HepG2 (cell line): ENCODE measurements around the gene SYVN1. TPM values are rescaled to one million over a fixed set of nuclear protein-coding genes. Genes with fewer than 3 reads are reported as not detected.

ENCODE experiments used
- ARNT ChIP-seq: fragments of 450-650 bp; IDR thresholded peaks from 2 replicates; pipeline ENCODE4 v1.6.1; 2017
- CCDC6 ChIP-seq: sonication (generic); formaldehyde crosslinking; IDR thresholded peaks from 2 replicates; pipeline ENCODE4 v1.8.1; 2022; ENCODE audit warnings: mild to moderate bottlenecking, missing genetic modification reagents, moderate library complexity
- GATAD1 ChIP-seq: IDR thresholded peaks from 2 replicates; pipeline ENCODE4 v1.6.1; 2016; ENCODE audit warnings: missing genetic modification reagents, missing compliant biosample characterization
- GATAD2A ChIP-seq: IDR thresholded peaks from 2 replicates; pipeline ENCODE4 v1.6.1; 2016
- HMG20B ChIP-seq: conservative IDR thresholded peaks from 2 replicates; pipeline ENCODE4 v1.6.1; 2016; ENCODE audit warnings: missing genetic modification reagents, missing compliant biosample characterization
- NAIF1 ChIP-seq: sonication (generic); formaldehyde crosslinking; IDR thresholded peaks from 2 replicates; pipeline ENCODE4 v1.5.0; 2020; ENCODE audit warnings: mild to moderate bottlenecking, missing genetic modification reagents, borderline replicate concordance
- REL ChIP-seq: sonication (generic); formaldehyde crosslinking; conservative IDR thresholded peaks from 2 replicates; pipeline ENCODE4 v1.8.0; 2022; ENCODE audit warnings: mild to moderate bottlenecking, missing genetic modification reagents, moderate library complexity
- SNRNP70 ChIP-seq: fragments of 200-400 bp; formaldehyde crosslinking; IDR thresholded peaks from 2 replicates; pipeline ENCODE4 v1.6.1; 2017; ENCODE audit warnings: mild to moderate bottlenecking, low read depth, low read length, moderate library complexity
- TBL1XR1 ChIP-seq: fragments of 150-350 bp; IDR thresholded peaks from 2 replicates; pipeline ENCODE4 v1.6.1; 2014; ENCODE audit warnings: borderline replicate concordance, low read length; ENCODE audit not compliant: partially characterized antibody
- ZNF160 ChIP-seq: sonication (generic); formaldehyde crosslinking; IDR thresholded peaks from 2 replicates; pipeline ENCODE4 v1.8.0; 2022; ENCODE audit warnings: mild to moderate bottlenecking, inconsistent platforms, missing genetic modification reagents
- ZNF253 ChIP-seq: sonication (generic); formaldehyde crosslinking; IDR thresholded peaks from 2 replicates; pipeline ENCODE4 v1.8.0; 2022; ENCODE audit warnings: mild to moderate bottlenecking, missing genetic modification reagents, borderline replicate concordance
- ZNF280B ChIP-seq: sonication (generic); formaldehyde crosslinking; IDR thresholded peaks from 2 replicates; pipeline ENCODE4 v1.5.0; 2020; ENCODE audit warnings: missing genetic modification reagents, mild to moderate bottlenecking, borderline replicate concordance
- ZNF543 ChIP-seq: sonication (generic); formaldehyde crosslinking; IDR thresholded peaks from 2 replicates; pipeline ENCODE4 v1.4.0; 2020; ENCODE audit warnings: mild to moderate bottlenecking, missing genetic modification reagents
- ZNF557 ChIP-seq: sonication (generic); formaldehyde crosslinking; IDR thresholded peaks from 2 replicates; pipeline ENCODE4 v1.4.0; 2020; ENCODE audit warnings: missing genetic modification reagents
- ZNF562 ChIP-seq: sonication (generic); formaldehyde crosslinking; IDR thresholded peaks from 2 replicates; pipeline ENCODE4 v1.8.0; 2022; ENCODE audit warnings: missing genetic modification reagents, borderline replicate concordance
- ZNF777 ChIP-seq: sonication (generic); formaldehyde crosslinking; IDR thresholded peaks from 2 replicates; pipeline ENCODE4 v1.4.0; 2020; ENCODE audit warnings: missing genetic modification reagents
- polyA plus RNA-seq, 8 experiments: library from polyadenylated mRNA; depleted of rRNA in 3 of 8; stranded (reverse) in 7 of 8; unstranded in 1 of 8; fragments of >200 nt; fragmentation: Illumina TruSeq in 4 of 8; extraction: Trizol in 4 of 8; gene quantifications; 2 replicates each; pipeline versions ENCODE4 v1.2.1 to v1.2.3, GENCODE V29; 2011 to 2016; ENCODE audit warnings: low read depth in 4 of 8, missing spikeins in 1 of 8, mixed read lengths in 1 of 8; ENCODE audit not compliant: insufficient read depth in 1 of 8
- total RNA-seq, 5 experiments: library from RNA; depleted of rRNA; stranded (reverse); fragments of >200 nt; fragmentation: Illumina TruSeq; extraction: Trizol; gene quantifications; 2 replicates each; pipeline ENCODE4 v1.2.3, GENCODE V29; 2016; ENCODE audit warnings: low read depth in 1 of 5
- TF ChIP-seq, protein P1 (sequence below): IDR thresholded peaks from 2 replicates; pipeline ENCODE4 v1.6.1; 2016; ENCODE audit warnings: missing genetic modification reagents, missing compliant biosample characterization
- TF ChIP-seq, protein P2 (sequence below): sonication (generic); formaldehyde crosslinking; IDR thresholded peaks from 2 replicates; pipeline ENCODE4 v1.5.0; 2020; ENCODE audit warnings: mild to moderate bottlenecking, missing genetic modification reagents, borderline replicate concordance

SYVN1 gene
- total and polyA plus RNA-seq, 2 of the 13 experiments (the other 11 are each of a cell fraction or from before 2014, with no cell fraction given), result 10.3 to 22.5 TPM

- TF ChIP-seq ZNF160 (CRISPR knock-in tag), result no peak
- TF ChIP-seq ZNF557 (CRISPR knock-in tag), result no peak
- peak; percentile 57 for TF ChIP-seq TBL1XR1
- peak; percentile 72; the same call in 1 of the 2 replicates for TF ChIP-seq NAIF1
- TF ChIP-seq ZNF253 (CRISPR knock-in tag), result no peak
- TF ChIP-seq ZNF562 (CRISPR knock-in tag), result no peak
- TF ChIP-seq ZNF777 (CRISPR knock-in tag), result no peak
- TF ChIP-seq, protein P1, sequence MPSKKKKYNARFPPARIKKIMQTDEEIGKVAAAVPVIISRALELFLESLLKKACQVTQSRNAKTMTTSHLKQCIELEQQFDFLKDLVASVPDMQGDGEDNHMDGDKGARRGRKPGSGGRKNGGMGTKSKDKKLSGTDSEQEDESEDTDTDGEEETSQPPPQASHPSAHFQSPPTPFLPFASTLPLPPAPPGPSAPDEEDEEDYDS (CRISPR knock-in tag), result peak; percentile 40; the same call in 1 of the 2 replicates
- TF ChIP-seq ZNF543 (CRISPR knock-in tag), result peak; percentile 77; the same call in 1 of the 2 replicates
- peak; percentile 92 for TF ChIP-seq GATAD1 (CRISPR knock-in tag)
- TF ChIP-seq SNRNP70, result no peak
- peak; percentile 81 for TF ChIP-seq CCDC6 (CRISPR knock-in tag)
- 0 out of 2 replicates have a peak, but pooled peaks have one; percentile 33 for TF ChIP-seq REL
- TF ChIP-seq HMG20B, result no peak; the same call in 1 of the 2 replicates
- peak; percentile 80 for TF ChIP-seq ZNF280B (CRISPR knock-in tag)
- TF ChIP-seq GATAD2A (CRISPR knock-in tag), result peak; percentile 79
- TF ChIP-seq ARNT, result no peak
- TF ChIP-seq, protein P2, sequence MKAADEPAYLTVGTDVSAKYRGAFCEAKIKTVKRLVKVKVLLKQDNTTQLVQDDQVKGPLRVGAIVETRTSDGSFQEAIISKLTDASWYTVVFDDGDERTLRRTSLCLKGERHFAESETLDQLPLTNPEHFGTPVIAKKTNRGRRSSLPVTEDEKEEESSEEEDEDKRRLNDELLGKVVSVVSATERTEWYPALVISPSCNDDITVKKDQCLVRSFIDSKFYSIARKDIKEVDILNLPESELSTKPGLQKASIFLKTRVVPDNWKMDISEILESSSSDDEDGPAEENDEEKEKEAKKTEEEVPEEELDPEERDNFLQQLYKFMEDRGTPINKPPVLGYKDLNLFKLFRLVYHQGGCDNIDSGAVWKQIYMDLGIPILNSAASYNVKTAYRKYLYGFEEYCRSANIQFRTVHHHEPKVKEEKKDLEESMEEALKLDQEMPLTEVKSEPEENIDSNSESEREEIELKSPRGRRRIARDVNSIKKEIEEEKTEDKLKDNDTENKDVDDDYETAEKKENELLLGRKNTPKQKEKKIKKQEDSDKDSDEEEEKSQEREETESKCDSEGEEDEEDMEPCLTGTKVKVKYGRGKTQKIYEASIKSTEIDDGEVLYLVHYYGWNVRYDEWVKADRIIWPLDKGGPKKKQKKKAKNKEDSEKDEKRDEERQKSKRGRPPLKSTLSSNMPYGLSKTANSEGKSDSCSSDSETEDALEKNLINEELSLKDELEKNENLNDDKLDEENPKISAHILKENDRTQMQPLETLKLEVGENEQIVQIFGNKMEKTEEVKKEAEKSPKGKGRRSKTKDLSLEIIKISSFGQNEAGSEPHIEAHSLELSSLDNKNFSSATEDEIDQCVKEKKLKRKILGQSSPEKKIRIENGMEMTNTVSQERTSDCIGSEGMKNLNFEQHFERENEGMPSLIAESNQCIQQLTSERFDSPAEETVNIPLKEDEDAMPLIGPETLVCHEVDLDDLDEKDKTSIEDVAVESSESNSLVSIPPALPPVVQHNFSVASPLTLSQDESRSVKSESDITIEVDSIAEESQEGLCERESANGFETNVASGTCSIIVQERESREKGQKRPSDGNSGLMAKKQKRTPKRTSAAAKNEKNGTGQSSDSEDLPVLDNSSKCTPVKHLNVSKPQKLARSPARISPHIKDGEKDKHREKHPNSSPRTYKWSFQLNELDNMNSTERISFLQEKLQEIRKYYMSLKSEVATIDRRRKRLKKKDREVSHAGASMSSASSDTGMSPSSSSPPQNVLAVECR (CRISPR knock-in tag), result peak; percentile 97
These were observed 16.9 kb downstream of the SYVN1 start, which contains the start of gene ZNHIT2 (continued) for GRCh38 chr11:65117206-65118096.
